Lower leg skin (tissue), 4 donors: ENCODE data around the gene LHFPL3. TPM values are rescaled to one million over a fixed set of nuclear protein-coding genes. Genes with fewer than 3 reads are reported as not detected.
"Not testable (repeated sequence)": the region's sequence is repeated elsewhere in the genome, so short reads cannot be mapped to it uniquely, and the experiment has no call there.

ENCODE experiments used
- DNase-seq, 2 donors: peaks; one replicate each; pipeline ENCODE4 v3.0.0-alpha.2; 2019; ENCODE audit warnings: low spot score in 2 of 2
- H3K4me3 ChIP-seq: fragments of 200-600 bp; sonication (generic); 2 replicates; pipeline ENCODE4 v1.5.1; 2017; ENCODE audit warnings: mild to moderate bottlenecking, low read depth; ENCODE audit not compliant: poor library complexity, severe bottlenecking
- POLR2A ChIP-seq, 2 donors: fragments of 450-650 bp; IDR thresholded peaks; one replicate each; pipeline ENCODE4 v1.6.1; 2016 to 2017; ENCODE audit warnings: antibody characterized with exemption in 2 of 2, mild to moderate bottlenecking in 1 of 2, moderate library complexity in 1 of 2
- WGBS, 2 donors: methylation state at CpG; one replicate each; pipeline ENCODE4 v1.1.5; 2018; 5-methylcytosine and 5-hydroxymethylcytosine counted together
- intact Hi-C: fragments of 100-400 bp; cut with DNase I; formaldehyde crosslinking; loops from one replicate; pipeline ENCODE4 v1.15.0; 2023; ENCODE audit warnings: low total_unique reads
- total RNA-seq, 4 donors: library from RNA; depleted of rRNA; stranded (reverse); fragments of >200 nt; gene quantifications; one replicate each; pipeline ENCODE4 v1.1.0, GENCODE V29; 2016
- TF ChIP-seq, protein P1 (sequence below), 3 donors: fragments of 450-650 bp; IDR thresholded peaks; one replicate each; pipeline ENCODE4 v1.5.1; 2016; ENCODE audit warnings: antibody characterized with exemption in 3 of 3, mild to moderate bottlenecking in 3 of 3, moderate library complexity in 2 of 3

LHFPL3 gene
- total RNA-seq, 4 donors from 2014 or later, result 0.16 to 2.4 TPM; not detected in 2

DNA sequence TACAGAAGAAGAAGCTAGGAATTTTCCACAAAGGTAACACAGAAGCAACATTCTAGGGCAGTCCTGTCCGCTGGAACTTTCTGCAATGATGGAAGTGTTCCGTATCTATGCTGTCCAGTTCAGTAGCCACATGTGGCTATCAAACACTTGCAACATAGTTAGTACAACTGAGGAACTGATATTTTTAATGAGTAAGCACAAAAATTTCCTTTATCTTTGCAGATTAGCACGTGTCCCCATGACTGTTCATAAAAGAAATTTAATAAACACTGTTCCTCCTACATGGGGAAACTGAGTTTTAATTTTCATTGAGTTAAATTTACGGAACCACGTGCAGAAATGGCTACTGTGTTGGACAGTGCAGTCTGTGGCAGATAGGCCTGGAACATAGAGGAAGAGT lies 349.2 kb downstream of the LHFPL3 start:
- intact Hi-C loops, result no loop called here
- H3K4me3 ChIP-seq, result no peak overlapping the region
- TF ChIP-seq POLR2A (IDR thresholded peaks at IDR 0.05), result no peak
- TF ChIP-seq, protein P1, sequence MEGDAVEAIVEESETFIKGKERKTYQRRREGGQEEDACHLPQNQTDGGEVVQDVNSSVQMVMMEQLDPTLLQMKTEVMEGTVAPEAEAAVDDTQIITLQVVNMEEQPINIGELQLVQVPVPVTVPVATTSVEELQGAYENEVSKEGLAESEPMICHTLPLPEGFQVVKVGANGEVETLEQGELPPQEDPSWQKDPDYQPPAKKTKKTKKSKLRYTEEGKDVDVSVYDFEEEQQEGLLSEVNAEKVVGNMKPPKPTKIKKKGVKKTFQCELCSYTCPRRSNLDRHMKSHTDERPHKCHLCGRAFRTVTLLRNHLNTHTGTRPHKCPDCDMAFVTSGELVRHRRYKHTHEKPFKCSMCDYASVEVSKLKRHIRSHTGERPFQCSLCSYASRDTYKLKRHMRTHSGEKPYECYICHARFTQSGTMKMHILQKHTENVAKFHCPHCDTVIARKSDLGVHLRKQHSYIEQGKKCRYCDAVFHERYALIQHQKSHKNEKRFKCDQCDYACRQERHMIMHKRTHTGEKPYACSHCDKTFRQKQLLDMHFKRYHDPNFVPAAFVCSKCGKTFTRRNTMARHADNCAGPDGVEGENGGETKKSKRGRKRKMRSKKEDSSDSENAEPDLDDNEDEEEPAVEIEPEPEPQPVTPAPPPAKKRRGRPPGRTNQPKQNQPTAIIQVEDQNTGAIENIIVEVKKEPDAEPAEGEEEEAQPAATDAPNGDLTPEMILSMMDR (IDR thresholded peaks at IDR 0.05), result no peak
- DNase-seq, result no peak
- 53 to 63% methylated on average over 5 of the region's 5 CpGs for WGBS, 2 donors

- DNase-seq, result no peak
- H3K4me3 ChIP-seq, result no peak overlapping the region
- no peak for TF ChIP-seq POLR2A (IDR thresholded peaks at IDR 0.05)
- TF ChIP-seq, protein P1 (IDR thresholded peaks at IDR 0.05), result no peak
- intact Hi-C loops, result no loop called here
- 88 to 100% methylated on average over 1 of the region's 1 CpG for WGBS, 2 donors
These were observed 350.7 kb downstream of the LHFPL3 start for GRCh38 chr7:104679085-104679484.

- H3K4me3 ChIP-seq, result no peak overlapping the region
- intact Hi-C loops, result no loop called here
- TF ChIP-seq, protein P1 (IDR thresholded peaks at IDR 0.05), result no peak
- no peak for TF ChIP-seq POLR2A (IDR thresholded peaks at IDR 0.05)
- no peak for DNase-seq
- 92 to 94% methylated on average over 1 of the region's 1 CpG for WGBS, 2 donors
These were observed 357.9 kb downstream of the LHFPL3 start for GRCh38 chr7:104686286-104686685.

DNA sequence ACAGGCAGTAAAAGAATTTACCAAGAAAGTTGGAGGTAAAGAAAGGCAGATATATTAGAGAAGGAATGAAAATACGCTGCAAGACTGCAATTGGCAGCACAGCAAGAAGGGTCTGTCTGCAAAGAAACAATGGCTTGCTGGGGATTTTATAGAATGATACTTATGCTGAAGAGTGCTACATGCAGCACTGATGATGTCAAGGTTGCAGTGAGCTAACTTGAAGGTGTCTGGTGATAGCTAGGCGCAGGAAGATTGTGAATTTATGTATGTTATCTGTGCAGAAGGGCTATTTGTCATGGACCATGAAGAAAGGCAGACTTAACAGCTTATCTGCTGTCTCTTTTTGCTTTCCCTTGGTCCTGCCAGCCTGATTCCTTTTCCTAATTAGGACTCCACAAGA lies 366.3 kb downstream of the LHFPL3 start:
- TF ChIP-seq, protein P1 (IDR thresholded peaks at IDR 0.05), result no peak
- no peak for TF ChIP-seq POLR2A (IDR thresholded peaks at IDR 0.05)
- intact Hi-C loops, result no loop called here
- WGBS, 2 donors, result 84% methylated on average over 2 of the region's 2 CpGs
- H3K4me3 ChIP-seq, result no peak overlapping the region
- DNase-seq, result no peak

GRCh38 chr7:104695563-104695962 lies 367.2 kb downstream of the LHFPL3 start:
- TF ChIP-seq, protein P1 (IDR thresholded peaks at IDR 0.05), result no peak
- TF ChIP-seq POLR2A (IDR thresholded peaks at IDR 0.05), result no peak
- intact Hi-C loops, result no loop called here
- H3K4me3 ChIP-seq, result no peak overlapping the region
- no peak for DNase-seq

DNA sequence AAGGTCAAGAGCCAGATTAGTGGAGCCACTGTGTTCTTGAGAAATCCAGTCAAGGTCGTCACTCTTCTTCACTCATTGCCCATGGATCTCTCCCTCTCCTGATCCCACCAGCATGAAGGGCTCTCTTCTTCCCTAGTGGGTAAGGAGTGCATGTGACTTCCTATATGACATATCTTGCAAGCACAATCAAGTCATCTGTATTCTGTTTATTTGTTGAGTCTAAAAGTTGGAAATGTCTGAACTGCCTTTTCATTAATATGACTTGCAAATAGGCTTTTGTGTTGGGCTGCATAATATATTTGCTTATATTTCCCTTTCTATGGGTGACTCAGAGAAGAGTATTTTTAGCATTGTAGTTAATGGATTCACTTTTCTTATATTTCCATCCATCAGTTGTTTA lies 371.9 kb downstream of the LHFPL3 start:
- DNase-seq, result no peak
- 81 to 90% methylated on average over 1 of the region's 1 CpG for WGBS, 2 donors
- no peak overlapping the region for H3K4me3 ChIP-seq
- TF ChIP-seq POLR2A (IDR thresholded peaks at IDR 0.05), result no peak
- TF ChIP-seq, protein P1 (IDR thresholded peaks at IDR 0.05), result no peak
- intact Hi-C loops, result no loop called here

GRCh38 chr7:104721027-104721426 lies 392.6 kb downstream of the LHFPL3 start:
- DNase-seq, intact Hi-C loops, H3K4me3 ChIP-seq: not testable (repeated sequence)
- 92 to 95% methylated on average over 2 of the region's 2 CpGs for WGBS, 2 donors
